ENCODE data around the gene TMED10.

Gene TMED10

GRCh38 chr14:75222208-75222701 is 45.8 kb upstream of the TMED10 start:
- TF ChIP-seq MAX (IDR thresholded peaks at IDR 0.05) (no peak), YY1 (IDR thresholded peaks at IDR 0.05; ENCODE audit: low read depth) (no peak), EP300 (IDR thresholded peaks at IDR 0.05; ENCODE audit: borderline replicate concordance) (no peak), TEAD4 (IDR thresholded peaks at IDR 0.05) (no peak), FOXM1 (IDR thresholded peaks at IDR 0.05; ENCODE audit: borderline replicate concordance, low read depth) (no peak), ZBTB7A (IDR thresholded peaks at IDR 0.05; ENCODE audit: low read depth) (no peak), CEBPB (IDR thresholded peaks at IDR 0.05) (no peak), TAF1 (IDR thresholded peaks at IDR 0.05; ENCODE audit: low read depth) (no peak), NFIC (IDR thresholded peaks at IDR 0.05) (no peak), TCF12 (IDR thresholded peaks at IDR 0.05; ENCODE audit: low read depth) (no peak), REST (IDR thresholded peaks at IDR 0.05; ENCODE audit: low read depth) (no peak), RAD21 (IDR thresholded peaks at IDR 0.05; ENCODE audit: low read depth) (no peak), CREB1 (IDR thresholded peaks at IDR 0.05; ENCODE audit: low read depth) (no peak), USF1 (IDR thresholded peaks at IDR 0.05) (no peak), EGR1 (IDR thresholded peaks at IDR 0.05) (no peak)

- TF ChIP-seq FOXM1 (IDR thresholded peaks at IDR 0.05; ENCODE audit: borderline replicate concordance, low read depth) (no peak), TEAD4 (IDR thresholded peaks at IDR 0.05) (no peak), NFIC (IDR thresholded peaks at IDR 0.05) (no peak), TAF1 (IDR thresholded peaks at IDR 0.05; ENCODE audit: low read depth) (no peak), EGR1 (IDR thresholded peaks at IDR 0.05) (no peak), MAX (IDR thresholded peaks at IDR 0.05) (no peak), TCF12 (IDR thresholded peaks at IDR 0.05; ENCODE audit: low read depth) (no peak), USF1 (IDR thresholded peaks at IDR 0.05) (no peak), EP300 (IDR thresholded peaks at IDR 0.05; ENCODE audit: borderline replicate concordance) (no peak), YY1 (IDR thresholded peaks at IDR 0.05; ENCODE audit: low read depth) (no peak), CEBPB (IDR thresholded peaks at IDR 0.05) (no peak), REST (IDR thresholded peaks at IDR 0.05; ENCODE audit: low read depth) (no peak), CREB1 (IDR thresholded peaks at IDR 0.05; ENCODE audit: low read depth) (no peak), ZBTB7A (IDR thresholded peaks at IDR 0.05; ENCODE audit: low read depth) (no peak), RAD21 (IDR thresholded peaks at IDR 0.05; ENCODE audit: low read depth) (no peak)
These were observed 45.4 kb upstream of the TMED10 start for GRCh38 chr14:75221797-75222196.

GRCh38 chr14:75220156-75220555 is 43.7 kb upstream of the TMED10 start:
- TF ChIP-seq REST (IDR thresholded peaks at IDR 0.05; ENCODE audit: low read depth) (no peak), TAF1 (IDR thresholded peaks at IDR 0.05; ENCODE audit: low read depth) (no peak), EGR1 (IDR thresholded peaks at IDR 0.05) (no peak), YY1 (IDR thresholded peaks at IDR 0.05; ENCODE audit: low read depth) (no peak)

- TF ChIP-seq EGR1 (IDR thresholded peaks at IDR 0.05) (no peak), NFIC (IDR thresholded peaks at IDR 0.05) (no peak)
These were observed 41.2 kb upstream of the TMED10 start for GRCh38 chr14:75217508-75218206.
